ENCODE results near the gene NAA10.
A peak's percentile ranks its signal among the peaks of the same experiment; 100 is the strongest.

NAA10 gene

DNA sequence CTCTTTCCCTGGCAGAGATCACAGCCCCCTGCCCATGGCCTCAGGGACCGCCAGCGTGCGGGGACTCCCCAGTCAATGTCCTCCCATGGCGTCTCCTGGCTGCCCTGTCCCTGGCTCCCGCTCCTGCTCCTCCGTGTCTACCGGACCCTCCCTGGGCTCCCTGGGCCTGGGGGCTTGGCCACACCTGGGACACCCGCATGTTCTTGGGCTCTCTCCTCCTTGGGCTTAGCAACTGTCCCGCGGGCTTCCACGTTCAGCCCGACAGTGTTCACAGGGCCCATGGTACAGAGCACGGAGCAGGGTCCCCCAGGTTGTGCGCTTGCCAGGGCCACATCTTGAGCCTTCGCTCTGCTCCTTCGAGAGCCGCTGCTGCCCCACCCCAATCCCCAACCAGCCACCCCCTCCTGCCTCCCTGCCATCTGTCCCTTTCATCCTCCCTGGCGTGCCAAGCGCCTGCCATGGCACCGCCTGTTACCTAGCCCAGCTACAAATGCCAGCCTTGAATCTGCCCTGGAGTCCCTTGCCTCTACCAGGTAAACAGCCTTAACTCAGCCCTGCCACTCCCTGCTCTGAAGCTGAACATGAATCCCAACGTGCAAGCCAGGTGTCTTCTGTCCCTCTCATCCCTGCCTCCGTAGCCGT lies 26.5 kb downstream of the NAA10 start:
- DNase-seq (ENCODE audit: low read depth): no peak

DNA sequence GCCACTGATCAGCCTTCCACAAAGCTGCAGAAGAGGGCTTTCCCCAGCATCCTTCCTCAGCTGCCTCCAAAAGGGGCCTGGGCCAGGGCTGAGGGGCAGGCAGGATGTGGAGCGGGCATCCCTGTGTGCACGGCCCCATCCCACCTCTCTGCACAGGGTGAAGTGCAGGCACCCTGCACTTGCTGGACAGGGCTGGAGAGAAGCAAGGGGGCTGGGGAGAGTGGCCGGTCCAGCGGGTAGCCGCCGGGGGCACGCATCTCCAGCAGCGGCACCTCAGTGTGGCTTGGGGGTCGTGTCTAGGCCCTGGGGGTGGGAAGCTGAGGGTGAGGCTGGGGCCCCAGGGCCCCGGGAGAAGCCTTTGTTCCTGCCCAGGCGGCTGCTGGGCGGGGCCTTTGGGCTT lies 27.4 kb downstream of the NAA10 start:
- no peak for DNase-seq (ENCODE audit: low read depth)

DNA sequence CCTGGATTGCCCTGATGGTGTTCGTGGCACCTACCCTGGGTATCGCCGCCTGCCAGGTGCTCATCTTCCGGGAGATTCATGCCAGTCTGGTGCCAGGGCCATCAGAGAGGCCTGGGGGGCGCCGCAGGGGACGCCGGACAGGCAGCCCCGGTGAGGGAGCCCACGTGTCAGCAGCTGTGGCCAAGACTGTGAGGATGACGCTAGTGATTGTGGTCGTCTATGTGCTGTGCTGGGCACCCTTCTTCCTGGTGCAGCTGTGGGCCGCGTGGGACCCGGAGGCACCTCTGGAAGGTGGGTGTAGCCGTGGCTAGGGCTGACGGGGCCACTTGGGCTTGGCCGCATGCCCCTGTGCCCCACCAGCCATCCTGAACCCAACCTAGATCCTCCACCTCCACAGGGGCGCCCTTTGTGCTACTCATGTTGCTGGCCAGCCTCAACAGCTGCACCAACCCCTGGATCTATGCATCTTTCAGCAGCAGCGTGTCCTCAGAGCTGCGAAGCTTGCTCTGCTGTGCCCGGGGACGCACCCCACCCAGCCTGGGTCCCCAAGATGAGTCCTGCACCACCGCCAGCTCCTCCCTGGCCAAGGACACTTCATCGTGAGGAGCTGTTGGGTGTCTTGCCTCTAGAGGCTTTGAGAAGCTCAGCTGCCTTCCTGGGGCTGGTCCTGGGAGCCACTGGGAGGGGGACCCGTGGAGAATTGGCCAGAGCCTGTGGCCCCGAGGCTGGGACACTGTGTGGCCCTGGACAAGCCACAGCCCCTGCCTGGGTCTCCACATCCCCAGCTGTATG lies 28.5 kb downstream of the NAA10 start:
- DNase-seq (ENCODE audit: low read depth): no peak

DNA sequence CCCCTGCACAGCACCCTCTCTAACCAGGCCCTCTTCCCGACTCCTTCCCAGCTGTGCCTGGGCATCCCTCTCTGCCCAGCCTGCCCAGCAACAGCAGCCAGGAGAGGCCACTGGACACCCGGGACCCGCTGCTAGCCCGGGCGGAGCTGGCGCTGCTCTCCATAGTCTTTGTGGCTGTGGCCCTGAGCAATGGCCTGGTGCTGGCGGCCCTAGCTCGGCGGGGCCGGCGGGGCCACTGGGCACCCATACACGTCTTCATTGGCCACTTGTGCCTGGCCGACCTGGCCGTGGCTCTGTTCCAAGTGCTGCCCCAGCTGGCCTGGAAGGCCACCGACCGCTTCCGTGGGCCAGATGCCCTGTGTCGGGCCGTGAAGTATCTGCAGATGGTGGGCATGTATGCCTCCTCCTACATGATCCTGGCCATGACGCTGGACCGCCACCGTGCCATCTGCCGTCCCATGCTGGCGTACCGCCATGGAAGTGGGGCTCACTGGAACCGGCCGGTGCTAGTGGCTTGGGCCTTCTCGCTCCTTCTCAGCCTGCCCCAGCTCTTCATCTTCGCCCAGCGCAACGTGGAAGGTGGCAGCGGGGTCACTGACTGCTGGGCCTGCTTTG lies 29.2 kb downstream of the NAA10 start:
- no peak for DNase-seq (ENCODE audit: low read depth)

GRCh38 chrX:153903991-153904957 lies 30.6 kb downstream of the NAA10 start, which contains the start of gene AVPR2:
AVPR2 (plus strand) TSS chrX:153904673; CDS start chrX:153905146, 473 bp downstream.
- no peak for DNase-seq (ENCODE audit: low read depth)

DNA sequence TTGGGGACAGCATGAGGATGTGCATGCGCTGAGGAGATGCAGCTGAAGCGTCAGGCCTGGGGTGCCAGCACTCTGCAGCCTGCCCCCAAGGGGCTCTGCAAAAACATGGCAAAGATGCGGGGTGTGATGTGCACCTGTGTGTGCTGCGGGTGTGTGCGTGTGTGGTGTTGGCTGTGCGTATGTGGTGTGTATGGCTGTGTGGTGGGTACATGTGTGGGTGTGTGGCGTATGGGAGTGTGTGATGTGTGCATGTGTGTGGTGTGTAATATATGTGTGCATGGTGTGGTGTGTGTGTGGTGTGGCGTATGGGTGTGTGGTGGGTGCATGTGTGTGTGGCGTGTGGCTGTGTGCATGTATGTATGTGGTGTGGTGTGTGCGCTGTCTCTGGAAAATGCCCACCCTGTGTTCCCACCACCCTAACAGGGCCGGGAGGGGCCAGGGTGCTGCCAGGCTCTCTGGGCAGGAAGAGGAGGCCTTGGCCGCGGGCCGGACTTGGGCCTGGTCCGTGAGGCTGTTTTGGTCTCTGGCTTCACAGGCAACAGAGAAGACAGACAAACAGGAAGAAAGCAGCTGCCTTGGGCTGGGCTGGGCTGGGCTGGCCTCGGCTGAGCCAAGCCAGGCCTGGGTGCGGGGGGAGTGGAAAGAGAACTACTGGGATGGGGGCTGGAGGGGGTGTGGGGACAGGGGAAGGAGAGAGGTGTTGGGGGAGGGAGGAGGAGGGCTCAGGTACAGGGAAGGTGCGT lies 31.4 kb downstream of the NAA10 start:
- DNase-seq (ENCODE audit: low read depth): no peak

- no peak for DNase-seq (ENCODE audit: low read depth)
Observed at GRCh38 chrX:153902385-153902784, 32.5 kb downstream of the NAA10 start.

- no peak for DNase-seq (ENCODE audit: low read depth)
Observed at GRCh38 chrX:153901753-153902140, 33.1 kb downstream of the NAA10 start.

GRCh38 chrX:153900831-153901752 lies 33.7 kb downstream of the NAA10 start:
- DNase-seq (ENCODE audit: low read depth): peak; percentile 45

GRCh38 chrX:153897899-153898298 lies 36.9 kb downstream of the NAA10 start:
- no peak for DNase-seq (ENCODE audit: low read depth)

- no peak for DNase-seq (ENCODE audit: low read depth)
Observed at GRCh38 chrX:153889123-153889522, 45.7 kb downstream of the NAA10 start.

DNA sequence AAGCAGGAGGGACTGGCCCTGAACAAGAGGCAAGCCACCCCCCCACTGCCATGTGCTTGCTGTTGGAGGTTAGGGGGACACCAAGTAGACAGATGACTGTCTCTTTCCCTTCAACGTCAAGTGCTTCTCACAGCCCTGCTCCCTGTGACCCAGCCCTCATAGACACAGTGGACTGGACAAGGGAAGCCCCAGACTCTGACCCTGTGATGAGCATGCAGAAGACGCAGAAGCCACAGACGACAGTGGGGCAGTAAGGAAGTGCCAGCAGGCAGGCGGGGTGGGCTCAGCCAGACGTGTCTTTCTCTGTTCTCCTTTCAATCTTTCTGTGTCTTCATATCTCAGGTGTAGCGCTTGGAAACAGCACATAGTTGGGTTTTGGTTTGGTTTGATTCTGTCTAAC lies 46.5 kb downstream of the NAA10 start:
- DNase-seq (ENCODE audit: low read depth): no peak

- DNase-seq (ENCODE audit: low read depth): no peak
Observed at GRCh38 chrX:153887385-153887784, 47.5 kb downstream of the NAA10 start.

DNA sequence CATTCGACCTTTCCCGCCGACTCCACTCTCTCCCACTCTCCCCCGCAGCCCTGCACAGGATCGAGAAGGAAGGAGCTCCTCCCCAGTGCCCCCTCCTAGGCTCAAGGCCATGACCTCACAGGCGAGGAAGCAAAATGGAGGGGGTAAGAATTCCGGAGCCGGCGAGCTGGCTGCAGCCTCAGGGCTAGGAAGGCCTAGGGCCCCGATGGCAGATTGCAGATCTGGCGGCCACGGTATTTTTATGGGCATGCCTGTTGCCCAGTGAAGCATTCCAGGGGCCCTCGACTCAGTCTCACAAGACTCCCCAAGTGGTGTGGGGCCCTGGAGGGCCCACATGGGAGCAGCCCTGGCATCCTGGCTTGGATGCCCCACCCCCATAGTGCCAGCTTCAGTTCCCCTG lies 47.9 kb downstream of the NAA10 start:
- no peak for DNase-seq (ENCODE audit: low read depth)

GRCh38 chrX:153885968-153886903 lies 48.6 kb downstream of the NAA10 start, which contains the start of gene L1CAM:
L1CAM (minus strand) TSS chrX:153886173; CDS start chrX:153875836, 10,337 bp downstream.
- no peak for DNase-seq (ENCODE audit: low read depth)

GRCh38 chrX:153885208-153885787 lies 49.5 kb downstream of the NAA10 start:
- no peak for DNase-seq (ENCODE audit: low read depth)

- DNase-seq (ENCODE audit: low read depth): no peak
Observed at GRCh38 chrX:153884590-153884989, 50.2 kb downstream of the NAA10 start.

- no peak for DNase-seq (ENCODE audit: low read depth)
Observed at GRCh38 chrX:153884136-153884535, 50.7 kb downstream of the NAA10 start.
